Activated T-cell treated with anti-CD3 and anti-CD28 coated beads for 1 hour (primary cell): ENCODE measurements around the gene HOXC11.

Source experiments
- DNase-seq: peaks from one replicate; pipeline ENCODE4 v3.0.0-alpha.2; 2020; ENCODE audit warnings: low read depth

HOXC11 gene

DNA sequence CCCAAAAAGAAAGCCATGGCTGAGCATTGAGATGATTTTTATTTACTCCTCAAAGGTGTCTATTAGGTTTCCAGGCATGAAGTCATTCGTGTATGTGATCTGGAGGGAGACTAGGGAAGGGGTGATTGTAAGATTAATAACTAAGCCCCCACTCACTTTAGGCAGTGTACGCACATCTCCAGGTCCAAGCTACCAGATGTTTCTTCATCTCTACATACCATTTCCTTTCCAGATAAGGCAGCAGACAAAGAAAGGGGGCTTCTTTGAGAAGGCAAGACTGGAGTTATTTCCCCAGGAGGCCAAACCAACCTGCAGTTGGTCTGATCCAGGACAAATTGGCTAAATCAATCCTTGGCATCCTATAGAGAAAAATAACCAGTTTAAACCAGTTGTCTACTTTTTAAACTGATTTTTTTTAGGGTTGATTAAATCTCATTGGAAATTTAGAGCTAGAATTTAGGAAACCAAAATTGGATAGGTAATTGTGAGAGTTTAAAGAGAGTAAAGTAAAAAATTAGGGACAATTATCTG, 30.4 kb upstream of the HOXC11 start:
- no peak for DNase-seq

- no peak for DNase-seq
Observed at GRCh38 chr12:53944209-53944608, 28.7 kb upstream of the HOXC11 start.

- no peak for DNase-seq
Observed at GRCh38 chr12:53944907-53945847, 27.7 kb upstream of the HOXC11 start.

GRCh38 chr12:53947743-53948142, 25.2 kb upstream of the HOXC11 start:
- no peak for DNase-seq

DNA sequence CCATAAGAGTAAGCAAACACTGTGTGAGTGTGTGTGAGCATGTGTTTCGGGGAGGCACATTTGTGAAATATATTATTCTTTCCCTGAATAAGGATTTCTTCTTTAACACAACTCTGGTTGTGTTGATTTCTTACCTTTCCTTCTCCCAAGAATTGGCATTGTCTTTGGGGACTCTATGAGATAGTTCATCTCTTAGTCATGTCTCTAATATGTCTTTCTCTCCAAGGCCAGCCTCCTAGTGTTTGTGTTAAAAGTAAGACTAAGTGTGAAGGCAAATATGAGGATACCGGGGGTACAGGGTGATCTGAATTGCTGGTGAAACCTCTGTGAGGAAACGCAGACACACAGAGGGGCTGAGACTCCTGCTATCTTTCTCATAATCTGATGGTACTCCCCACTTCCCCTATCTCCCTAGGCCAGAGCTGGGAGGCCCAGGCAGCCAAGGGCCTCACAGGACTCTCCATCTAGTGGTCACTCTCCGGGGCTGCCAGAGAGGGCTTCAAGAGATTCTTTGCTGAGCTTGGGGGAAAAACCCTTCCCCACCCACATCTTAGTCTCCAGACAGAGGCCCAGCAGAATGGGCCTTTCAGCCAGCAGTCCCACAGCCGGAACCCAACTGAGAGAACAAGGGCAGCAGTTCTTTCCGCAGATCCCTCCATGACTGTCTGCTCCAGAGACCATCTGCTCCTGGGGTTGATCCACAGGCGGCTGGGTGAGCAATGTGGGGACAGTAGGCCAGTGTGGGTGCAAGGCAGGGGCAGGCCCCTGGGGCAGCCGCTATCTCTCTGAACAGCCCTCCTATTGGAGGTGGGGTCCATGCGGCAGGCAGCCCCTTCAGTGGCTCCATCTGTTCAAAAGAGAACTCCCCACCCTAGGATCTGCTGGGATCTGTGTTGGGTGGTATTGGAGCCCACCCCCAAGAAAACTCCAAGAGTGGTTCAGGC, 24.0 kb upstream of the HOXC11 start:
- no peak for DNase-seq

DNA sequence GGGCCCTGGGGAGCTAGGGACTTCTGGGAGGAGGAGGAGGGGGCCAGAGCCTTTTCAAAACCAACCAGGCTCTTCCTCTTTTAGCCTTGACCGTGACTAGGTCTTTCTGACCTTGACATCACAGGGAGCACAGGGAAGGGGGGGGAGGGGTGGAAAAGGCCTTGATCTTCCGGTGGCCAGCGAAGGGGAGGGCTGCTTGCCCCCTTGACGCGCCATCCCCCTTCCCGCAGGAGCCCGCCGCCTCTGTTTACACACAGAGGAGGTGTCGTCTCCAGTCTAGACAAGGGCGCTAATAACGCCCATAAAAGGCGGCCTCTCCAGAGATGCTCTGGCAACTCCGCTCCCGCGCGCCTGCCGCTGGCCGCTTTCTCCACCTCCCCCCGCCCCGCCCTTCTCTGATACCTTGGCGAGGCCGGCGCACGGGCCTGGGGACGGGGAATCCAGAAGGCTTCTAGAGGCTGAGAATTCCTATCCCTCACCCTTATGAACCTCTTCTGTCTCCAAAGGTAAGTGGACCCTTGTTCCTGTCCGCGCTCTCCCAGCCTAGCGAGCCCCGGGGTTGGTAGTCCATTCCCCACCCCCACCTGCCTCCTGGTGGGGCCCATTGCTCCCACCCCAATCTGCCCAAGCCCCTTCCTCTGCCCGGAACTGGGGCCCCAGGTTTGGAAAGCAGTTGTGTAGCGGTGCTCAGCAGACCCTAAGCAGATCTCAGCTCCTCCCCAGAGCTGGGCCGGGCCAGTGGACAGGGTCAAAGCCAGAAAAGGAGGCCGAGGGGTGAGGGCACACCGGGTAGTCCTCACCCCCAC, 23.1 kb upstream of the HOXC11 start:
- DNase-seq, result no peak

DNA sequence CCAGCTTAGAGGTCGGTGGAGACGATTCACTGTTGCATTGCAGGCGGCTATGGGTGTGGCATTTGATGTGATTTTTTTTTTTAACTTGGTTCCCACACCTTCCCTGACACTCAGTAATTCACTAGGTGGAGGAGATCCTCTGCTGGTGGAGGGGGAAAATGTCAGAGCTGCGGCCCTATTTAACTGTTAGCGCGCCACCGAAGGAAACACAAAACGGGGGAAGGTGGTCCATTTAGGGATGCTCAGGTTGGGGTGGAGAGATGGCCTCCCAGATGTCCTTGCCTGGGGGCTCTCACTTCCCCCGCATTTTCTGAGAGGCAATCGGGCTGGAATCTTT, 22.5 kb upstream of the HOXC11 start:
- no peak for DNase-seq

DNA sequence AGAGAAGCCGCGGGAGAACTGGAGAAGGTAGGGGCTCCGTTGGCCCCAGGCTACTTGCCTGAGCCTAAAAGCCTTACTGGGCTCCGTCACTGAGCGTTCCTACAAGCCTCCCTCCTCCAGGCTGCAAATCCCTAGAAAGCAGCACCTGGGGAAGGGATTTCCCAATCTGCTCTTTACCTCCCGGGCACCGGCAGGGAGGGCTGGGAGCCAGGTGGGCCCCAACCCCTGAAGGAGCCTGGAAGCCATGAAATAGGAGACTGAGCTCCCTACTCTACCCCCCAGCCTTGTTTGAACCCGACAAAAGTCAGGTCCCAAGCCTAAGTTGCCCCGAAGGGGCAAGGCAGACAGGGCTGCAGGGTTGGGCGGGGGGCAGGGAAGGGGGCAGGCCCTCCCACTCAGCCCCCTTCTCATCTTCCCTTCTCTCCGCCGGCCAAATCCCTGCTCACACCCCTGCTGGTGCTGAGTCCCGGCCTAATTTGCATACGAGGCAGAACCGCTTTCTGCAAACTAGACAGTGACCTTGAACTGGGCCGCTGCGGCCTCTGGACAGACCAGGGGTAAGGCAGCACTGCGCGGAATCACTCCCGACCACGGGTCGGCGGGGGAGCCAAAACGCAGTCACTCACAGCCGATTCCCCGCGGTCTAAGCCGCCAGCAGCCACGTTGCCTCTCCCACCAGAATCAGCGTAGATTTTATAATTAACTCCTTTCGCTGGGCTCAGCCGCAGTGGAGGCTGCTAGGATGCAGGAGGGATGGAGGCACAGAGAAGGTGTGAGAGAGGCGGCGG, 21.9 kb upstream of the HOXC11 start:
- DNase-seq, result no peak

- no peak for DNase-seq
Observed at GRCh38 chr12:53951577-53952334, 21.2 kb upstream of the HOXC11 start.

GRCh38 chr12:53952335-53952694, 20.6 kb upstream of the HOXC11 start:
- DNase-seq, result no peak

- DNase-seq, result no peak
Observed at GRCh38 chr12:53952871-53953734, 19.8 kb upstream of the HOXC11 start.

- no peak for DNase-seq
Observed at GRCh38 chr12:53953831-53954693, 18.9 kb upstream of the HOXC11 start.

- DNase-seq, result no peak
Observed at GRCh38 chr12:53954694-53955035, 18.3 kb upstream of the HOXC11 start, which contains the start of gene HOXC12. HOXC12 (plus strand) TSS chr12:53954903; CDS start chr12:53954930, 27 bp downstream.

DNA sequence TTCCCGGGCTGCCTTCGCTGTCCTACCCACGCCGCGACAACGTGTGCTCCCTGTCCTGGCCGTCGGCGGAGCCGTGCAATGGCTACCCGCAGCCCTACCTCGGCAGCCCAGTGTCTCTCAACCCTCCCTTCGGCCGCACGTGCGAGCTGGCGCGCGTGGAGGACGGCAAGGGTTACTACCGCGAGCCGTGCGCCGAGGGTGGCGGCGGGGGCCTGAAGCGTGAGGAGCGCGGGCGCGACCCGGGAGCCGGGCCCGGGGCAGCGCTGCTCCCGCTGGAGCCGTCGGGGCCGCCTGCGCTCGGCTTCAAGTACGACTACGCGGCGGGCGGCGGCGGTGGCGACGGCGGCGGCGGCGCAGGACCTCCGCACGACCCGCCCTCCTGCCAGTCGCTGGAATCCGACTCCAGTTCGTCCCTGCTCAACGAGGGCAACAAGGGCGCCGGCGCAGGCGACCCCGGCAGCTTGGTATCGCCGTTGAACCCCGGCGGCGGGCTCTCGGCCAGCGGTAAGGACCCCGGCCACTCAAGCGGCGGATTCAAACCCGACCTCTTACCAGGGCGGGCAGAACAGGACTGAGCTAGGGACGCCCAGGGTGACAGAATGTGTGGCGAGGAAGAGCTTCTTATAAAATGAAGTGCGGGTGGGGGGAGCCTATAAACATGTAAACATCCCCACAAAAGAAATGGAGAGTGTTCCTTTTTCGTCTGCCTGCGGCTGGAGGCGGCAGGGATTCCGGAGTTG, 17.7 kb upstream of the HOXC11 start:
- no peak for DNase-seq

DNA sequence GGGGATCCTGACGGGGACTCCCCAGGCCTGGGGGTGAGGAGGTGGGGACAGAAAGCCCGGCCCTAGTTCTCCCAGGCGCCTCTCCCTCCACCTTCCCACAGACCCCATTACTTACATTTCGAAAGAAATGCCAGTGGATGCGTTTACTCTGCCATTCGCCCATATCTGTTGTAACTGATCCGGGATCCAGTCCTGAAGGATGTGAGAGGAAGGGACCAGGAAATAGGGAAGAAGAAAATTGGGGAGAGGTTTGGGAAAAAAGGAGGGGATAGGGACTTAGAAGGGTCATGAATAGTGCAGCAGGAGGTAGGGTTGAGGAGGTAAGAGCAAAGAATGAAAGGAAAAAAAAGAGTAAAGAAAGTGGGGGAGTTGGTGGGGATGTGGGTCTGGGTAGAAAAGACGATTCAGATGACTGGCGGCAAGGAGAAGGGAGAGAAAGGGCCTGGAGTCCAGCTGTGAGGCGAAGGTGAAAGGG, 17.1 kb upstream of the HOXC11 start:
- no peak for DNase-seq

- DNase-seq, result no peak
Observed at GRCh38 chr12:53956251-53956887, 16.6 kb upstream of the HOXC11 start.

GRCh38 chr12:53956914-53957536, 15.9 kb upstream of the HOXC11 start:
- no peak for DNase-seq
